Measurements from ENCODE around the gene ASCC2. TPM values are rescaled to one million over a fixed set of nuclear protein-coding genes. Genes with fewer than 3 reads are reported as not detected.
A peak's percentile ranks its signal among the peaks of the same experiment; 100 is the strongest.

ASCC2 gene
- 44.6 and 45.6 TPM in 2 replicates for total RNA-seq
- long read RNA-seq, transcript ASCC2-201 (20 exons, 2,793 nt): major isoform, 6 of 37 reads
- long read RNA-seq, transcript ASCC2-202 (21 exons, 2,823 nt): minor isoform, 5 of 37 reads
- long read RNA-seq, partial matches to known transcripts: 16 of 37 reads
- long read RNA-seq, other reads (novel, unspliced or antisense): 10 of 37 reads

- Mint-ChIP-seq H3K36me3 (ENCODE audit: low read depth) (no peaks in the 10 kb centered on the region), H3K27me3 (ENCODE audit: low read depth) (no peaks in the 10 kb centered on the region), H3K27ac (ENCODE audit: unreplicated experiment) (peak within 1 kb of the TSS; percentile 51), H3K4me3 (peak within 1 kb of the TSS; percentile 89), H3K4me1 (peaks cover 27% of the 10 kb centered on the region), H3K9me3 (no peaks in the 10 kb centered on the region)
- DNase-seq (ENCODE audit: low read depth, low spot score): peak; percentile 97
- TF ChIP-seq CTCF (conservative IDR thresholded peaks at IDR 0.05): no peak
Observed at GRCh38 chr22:29837741-29838598, at the start of gene ASCC2. ASCC2 (minus strand) TSS chr22:29838274; CDS start chr22:29832325, 5,949 bp downstream.

GRCh38 chr22:29887358-29887757 lies 49.3 kb upstream of the ASCC2 start:
- Mint-ChIP-seq H3K36me3 (ENCODE audit: low read depth) (no peaks in the 10 kb centered on the region), H3K4me3 (no peak overlapping the region), H3K27ac (ENCODE audit: unreplicated experiment) (no peak overlapping the region), H3K9me3 (no peaks in the 10 kb centered on the region), H3K27me3 (ENCODE audit: low read depth) (no peaks in the 10 kb centered on the region), H3K4me1 (peaks cover 19% of the 10 kb centered on the region)
- TF ChIP-seq CTCF (conservative IDR thresholded peaks at IDR 0.05): no peak
- DNase-seq (ENCODE audit: low read depth, low spot score): no peak

- Mint-ChIP-seq H3K36me3 (ENCODE audit: low read depth) (no peaks in the 10 kb centered on the region), H3K27me3 (ENCODE audit: low read depth) (no peaks in the 10 kb centered on the region), H3K9me3 (no peaks in the 10 kb centered on the region), H3K4me3 (no peak overlapping the region), H3K4me1 (peaks cover 19% of the 10 kb centered on the region), H3K27ac (ENCODE audit: unreplicated experiment) (no peak overlapping the region)
- DNase-seq (ENCODE audit: low read depth, low spot score): no peak
- no peak for TF ChIP-seq CTCF (conservative IDR thresholded peaks at IDR 0.05)
Observed at GRCh38 chr22:29886596-29886995, 48.5 kb upstream of the ASCC2 start.

GRCh38 chr22:29885610-29886009 lies 47.5 kb upstream of the ASCC2 start:
- H3K4me3 Mint-ChIP-seq: no peak overlapping the region
- peaks cover 17% of the 10 kb centered on the region for H3K4me1 Mint-ChIP-seq
- no peaks in the 10 kb centered on the region for H3K36me3 Mint-ChIP-seq (ENCODE audit: low read depth)
- H3K27me3 Mint-ChIP-seq (ENCODE audit: low read depth): no peaks in the 10 kb centered on the region
- H3K27ac Mint-ChIP-seq (ENCODE audit: unreplicated experiment): no peak overlapping the region
- TF ChIP-seq CTCF (conservative IDR thresholded peaks at IDR 0.05): no peak
- no peak for DNase-seq (ENCODE audit: low read depth, low spot score)
- H3K9me3 Mint-ChIP-seq: no peaks in the 10 kb centered on the region

- no peak overlapping the region for H3K4me3 Mint-ChIP-seq
- peak overlapping the region; percentile 86 for H3K27ac Mint-ChIP-seq (ENCODE audit: unreplicated experiment)
- H3K36me3 Mint-ChIP-seq (ENCODE audit: low read depth): no peaks in the 10 kb centered on the region
- no peak for DNase-seq (ENCODE audit: low read depth, low spot score)
- H3K9me3 Mint-ChIP-seq: no peaks in the 10 kb centered on the region
- peaks cover 15% of the 10 kb centered on the region for H3K4me1 Mint-ChIP-seq
- no peak for TF ChIP-seq CTCF (conservative IDR thresholded peaks at IDR 0.05)
- no peaks in the 10 kb centered on the region for H3K27me3 Mint-ChIP-seq (ENCODE audit: low read depth)
Observed at GRCh38 chr22:29883775-29884097, 45.7 kb upstream of the ASCC2 start.
